SK-MEL-5 (cell line): Measurements from ENCODE around the gene ARVCF. TPM values are rescaled to one million over a fixed set of nuclear protein-coding genes. Genes with fewer than 3 reads are reported as not detected.

Source experiments
- DNase-seq: peaks from one replicate; pipeline ENCODE4 v3.0.0-alpha.2; 2016; ENCODE audit warnings: low read depth, low spot score
- in situ Hi-C: cut with HindIII; loops from 2 replicates; pipeline ENCODE4 v1.10.0; 2016; ENCODE audit warnings: low sequenced_read_pairs, high pct_unique_total_duplicates, low pct_unique_long_range_greater_than_20kb
- total RNA-seq: library from RNA; depleted of rRNA; stranded (reverse); fragments of >200 nt; shearing (Covaris generic); gene quantifications from 2 replicates; pipeline ENCODE4 v1.2.3, GENCODE V29; 2014

Gene ARVCF
- total RNA-seq, 1 experiment from 2014 or later = 5.4 TPM

DNA sequence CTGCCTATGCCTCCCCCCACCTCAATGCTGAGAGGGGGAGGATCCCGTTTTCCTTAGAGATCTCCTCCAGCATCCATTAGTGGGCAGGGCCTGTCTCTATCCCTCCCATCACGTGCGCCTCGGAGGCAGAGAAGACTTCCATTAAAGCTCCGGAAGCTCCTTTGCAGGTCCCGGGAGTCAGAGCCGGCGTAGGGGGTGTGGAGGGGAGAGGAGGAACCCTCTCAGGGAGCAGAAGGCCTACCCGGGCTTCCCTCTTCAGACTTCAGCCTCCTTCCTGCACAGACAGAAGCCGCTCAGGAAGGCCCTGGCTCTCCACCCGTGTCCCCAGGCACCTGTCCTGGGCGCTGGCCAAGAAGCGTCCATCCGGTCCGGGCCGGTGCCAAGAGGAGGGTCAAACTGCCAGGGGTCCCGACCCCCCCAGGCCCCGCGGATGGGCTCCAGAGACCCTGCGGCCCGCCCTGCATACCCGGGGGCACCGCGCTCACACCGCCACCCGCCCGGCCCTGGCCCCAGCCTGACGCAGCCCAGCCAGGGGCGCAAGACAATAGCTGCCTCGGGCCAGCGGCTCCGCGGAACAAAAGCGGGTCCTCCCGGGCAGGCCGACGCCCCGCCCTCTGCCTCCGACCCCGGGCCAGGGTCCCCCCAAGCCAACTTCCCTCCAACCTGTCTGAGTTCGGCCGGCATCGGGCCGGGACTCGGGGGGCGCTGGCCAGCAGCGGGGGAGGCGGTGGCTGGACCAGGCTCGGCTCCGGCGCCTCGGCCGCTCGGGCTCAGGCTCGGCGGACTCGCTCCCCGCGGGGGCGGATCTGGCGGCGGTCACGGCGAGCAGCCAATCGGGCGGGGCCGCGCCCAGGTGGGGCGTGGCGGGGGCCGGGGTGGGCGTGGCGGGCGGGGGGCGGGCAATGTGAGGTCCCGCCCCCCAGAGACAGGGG, 29.9 kb downstream of the ARVCF start:
- DNase-seq = peak; percentile 65
- in situ Hi-C loops = no loop called here

DNA sequence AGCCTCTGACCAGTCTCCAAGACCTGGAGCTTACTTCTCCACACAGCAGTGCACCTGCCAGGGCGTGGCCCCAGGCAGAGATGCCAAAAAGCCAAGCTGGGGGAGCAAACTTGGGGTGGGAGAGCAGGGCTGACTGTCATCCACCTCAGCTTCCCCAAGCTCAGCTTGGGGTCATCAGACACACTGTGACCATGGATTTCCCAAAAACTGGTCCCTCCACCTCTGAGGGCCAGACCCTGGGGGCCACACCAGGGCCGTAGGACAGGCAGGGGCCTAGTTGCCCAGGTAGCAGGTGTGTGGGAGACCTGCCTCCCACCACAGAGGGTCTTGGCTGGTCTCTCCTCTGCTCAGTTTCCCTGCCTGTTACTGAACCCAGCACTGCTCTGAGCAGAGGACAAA, 30.6 kb downstream of the ARVCF start:
- DNase-seq = no peak
- in situ Hi-C loops = no loop called here

DNA sequence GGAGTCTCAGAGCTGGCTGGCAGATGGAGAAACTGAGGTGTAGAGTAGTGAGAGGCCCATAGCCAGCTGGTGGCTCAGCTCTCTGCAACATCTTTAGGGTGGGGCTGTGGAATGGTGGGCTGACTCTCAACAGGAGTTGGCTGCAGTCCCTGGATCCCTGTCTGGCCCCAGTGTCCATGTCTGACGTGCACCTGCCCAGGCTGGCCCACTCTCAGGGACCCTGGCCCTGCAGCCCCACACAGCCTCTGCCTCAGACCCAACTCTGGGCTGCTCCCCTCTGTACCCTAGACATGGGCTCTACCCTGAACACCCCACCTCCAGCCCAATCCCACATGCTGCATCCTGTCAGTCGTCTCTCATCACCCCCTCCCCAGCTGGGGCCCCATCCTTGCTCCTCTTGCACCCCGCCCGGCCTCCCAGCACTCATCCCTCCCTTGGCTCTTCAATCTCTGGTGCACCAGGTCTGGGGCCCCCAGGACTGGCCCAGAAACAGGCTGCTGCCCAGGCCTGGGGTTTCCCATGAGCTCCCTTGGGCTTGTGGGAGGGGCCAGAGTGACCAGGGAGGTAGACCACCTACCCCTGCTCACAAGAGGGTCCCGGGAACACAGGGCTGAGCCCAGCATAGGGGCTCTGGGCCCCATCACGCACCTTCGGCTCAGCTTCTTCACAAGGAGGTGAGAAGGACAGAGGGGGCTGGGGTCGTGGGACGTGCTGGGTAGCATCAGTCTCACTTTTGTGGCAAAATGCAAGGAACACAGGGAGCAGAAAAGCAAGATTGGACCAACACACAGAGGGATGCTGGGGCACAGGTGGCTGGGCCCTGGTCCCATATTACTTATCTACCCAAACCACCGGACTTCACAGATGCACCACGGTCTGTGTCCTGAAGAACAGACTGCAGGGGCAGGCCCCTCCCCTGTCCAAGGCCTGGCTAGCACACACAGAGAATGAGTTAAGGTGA, 31.5 kb downstream of the ARVCF start:
- in situ Hi-C loops = no loop called here

DNA sequence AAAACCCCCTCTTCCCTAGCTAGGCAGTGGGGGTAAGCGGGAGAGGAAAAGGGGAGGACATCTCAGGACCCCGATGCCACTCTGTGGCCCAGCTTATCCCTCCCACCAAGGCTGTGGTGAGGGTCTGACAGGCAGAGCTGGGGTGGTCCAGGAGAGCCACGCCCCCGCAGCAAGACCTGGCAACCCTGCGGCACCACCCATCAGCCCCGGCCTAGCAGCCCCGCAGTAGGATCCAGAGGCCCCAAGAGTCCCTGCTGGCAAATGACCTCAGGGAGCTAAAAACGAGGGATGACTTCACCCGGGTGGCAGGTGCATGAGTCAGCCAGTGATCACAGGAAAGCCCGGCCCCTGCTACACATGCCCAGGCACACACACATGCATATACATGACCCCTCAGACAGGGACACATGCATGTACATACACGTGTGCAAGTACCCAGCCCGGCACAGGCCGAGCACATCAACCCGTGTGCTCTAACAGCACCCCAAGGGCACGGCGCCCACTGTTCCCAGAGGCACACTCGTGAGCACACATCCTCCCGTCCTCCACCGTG, 32.3 kb downstream of the ARVCF start:
- in situ Hi-C loops = no loop called here

More for the DNA sequence above, 31.5 kb downstream of the ARVCF start:
- no peak for DNase-seq

DNA sequence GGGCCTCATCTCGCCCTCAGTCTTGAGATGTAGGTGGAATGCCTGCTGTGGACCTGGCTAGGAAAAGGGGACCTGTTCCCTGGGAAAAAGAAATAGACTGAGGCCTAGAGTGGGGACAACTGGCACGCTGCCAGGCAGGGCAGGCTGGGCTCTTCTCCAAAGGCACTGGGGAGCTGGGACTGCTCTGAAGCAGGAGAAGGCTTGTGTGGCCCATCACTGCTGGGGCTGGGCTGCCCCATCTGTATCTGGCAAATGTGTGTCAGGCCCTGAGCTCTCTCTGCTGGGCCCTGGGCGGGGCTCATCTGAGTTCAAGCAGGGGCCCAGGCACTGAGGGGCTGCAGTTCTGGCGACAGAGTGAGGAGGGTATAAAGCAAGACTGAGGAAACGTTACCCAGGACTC, 32.9 kb downstream of the ARVCF start:
- no peak for DNase-seq
- in situ Hi-C loops = no loop called here

More for the DNA sequence above, 32.3 kb downstream of the ARVCF start:
- no peak for DNase-seq

DNA sequence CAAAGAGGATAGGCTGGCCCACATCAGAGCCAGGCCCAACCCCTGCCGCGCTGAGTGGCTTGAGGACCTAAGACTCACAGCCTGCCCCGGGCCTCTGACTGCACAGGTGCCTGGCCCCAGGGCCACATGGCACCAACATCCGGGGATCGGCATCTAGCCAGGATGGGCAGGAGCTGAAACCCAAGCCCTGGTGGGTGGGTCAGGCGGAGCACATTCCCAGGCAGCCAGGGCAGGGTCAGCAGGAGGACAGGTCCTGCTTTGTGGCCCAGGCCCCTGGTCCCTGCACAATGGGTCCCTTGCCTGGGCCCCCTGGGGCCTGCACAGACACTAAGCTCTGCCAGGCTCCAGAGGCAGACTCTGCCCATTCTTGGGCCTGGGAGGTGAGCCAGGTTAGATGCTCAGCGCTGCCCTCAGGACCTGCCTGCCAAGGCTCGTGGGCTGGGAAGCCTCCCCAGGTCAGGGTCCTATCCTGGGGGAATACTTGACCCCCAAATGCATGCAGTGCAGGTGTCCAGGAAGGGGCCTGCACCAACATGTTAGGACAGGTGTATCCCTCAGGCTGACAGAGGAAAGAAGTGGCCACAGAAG, 33.5 kb downstream of the ARVCF start:
- in situ Hi-C loops = no loop called here

DNA sequence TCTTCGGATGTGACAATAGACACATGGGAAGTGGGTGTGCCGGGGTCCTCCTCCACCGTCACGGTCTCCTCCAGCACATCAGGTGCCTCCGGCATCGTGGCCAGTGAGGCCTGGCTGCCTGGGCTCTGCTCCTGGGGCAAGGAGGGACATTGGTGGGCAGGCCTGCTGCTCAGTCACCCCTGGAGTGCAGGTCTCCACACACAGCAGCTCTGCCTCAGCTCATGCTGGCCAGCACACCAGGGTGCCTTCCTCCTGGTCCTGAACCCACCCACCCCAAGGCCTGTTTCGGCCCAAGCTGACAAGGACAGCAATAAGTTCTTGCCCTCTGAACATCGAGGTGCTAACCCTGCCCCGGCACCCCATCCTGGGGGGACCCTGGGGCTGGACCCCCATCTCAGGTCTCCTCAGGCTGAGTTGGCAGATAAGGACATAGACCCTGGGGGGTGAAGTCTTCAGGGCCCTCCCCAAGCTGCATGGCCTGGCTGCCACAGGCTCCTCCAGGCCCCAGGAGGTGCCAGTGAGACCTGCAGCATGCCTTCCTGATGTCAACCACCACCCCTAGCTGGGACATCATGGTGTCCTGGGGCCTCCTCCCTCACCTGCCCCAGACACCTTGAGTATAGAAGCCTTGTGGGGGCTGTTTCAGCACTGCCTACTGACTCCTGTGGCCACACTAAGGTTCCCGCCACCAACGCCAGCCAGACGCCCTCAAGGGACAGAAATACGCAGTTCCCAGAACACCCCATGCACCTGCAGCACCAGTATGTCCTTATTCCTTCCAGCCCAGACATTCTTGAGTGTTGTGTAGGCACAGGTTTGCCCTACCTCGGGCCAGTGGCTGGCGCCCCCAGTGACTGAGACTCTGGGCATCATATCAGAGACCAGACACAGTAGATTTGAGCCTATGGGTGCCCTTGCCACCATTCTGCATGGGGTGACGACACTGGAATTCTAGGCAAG, 34.4 kb downstream of the ARVCF start:
- no peak for DNase-seq
- in situ Hi-C loops = no loop called here

More for the DNA sequence above, 33.5 kb downstream of the ARVCF start:
- no peak for DNase-seq

DNA sequence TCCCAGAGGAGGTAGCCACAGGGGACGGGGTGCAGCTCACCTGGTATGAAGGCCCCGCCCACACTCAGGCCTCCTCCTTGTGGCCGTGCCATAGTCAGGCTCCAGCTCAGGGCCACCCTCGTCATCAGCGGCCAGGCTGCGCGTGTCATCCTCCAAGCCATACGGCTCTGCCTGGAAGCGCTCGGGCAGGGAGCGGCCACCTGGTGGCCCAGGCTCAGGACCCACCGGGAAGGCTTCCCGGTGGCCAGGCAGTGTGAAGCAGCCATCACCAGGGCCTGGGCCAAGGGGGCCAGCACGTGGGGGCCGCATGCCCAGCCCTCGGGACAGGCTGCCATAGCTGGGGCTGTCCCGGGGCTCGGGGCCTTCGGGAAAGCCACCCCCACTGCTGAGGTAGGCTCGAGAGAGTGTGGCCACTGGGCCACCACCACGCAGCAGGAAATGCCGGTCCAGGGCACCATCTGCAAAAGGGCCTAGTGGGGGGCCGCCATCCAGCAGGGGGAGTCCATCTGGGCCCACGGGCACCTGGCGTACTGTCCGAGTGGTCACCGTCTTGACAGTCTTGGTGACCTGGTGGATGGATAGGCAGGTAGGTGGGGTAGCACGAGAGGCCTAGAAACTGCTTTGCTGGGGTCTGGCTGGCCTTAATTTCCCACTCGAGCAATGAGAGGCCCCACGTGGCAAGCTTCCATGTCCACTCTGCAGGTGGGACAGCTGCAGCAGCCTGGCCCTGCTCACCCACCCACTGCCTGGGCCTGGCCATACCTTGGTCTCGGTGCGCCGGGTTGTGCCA, 35.3 kb downstream of the ARVCF start:
- in situ Hi-C loops = no loop called here
- no peak for DNase-seq

DNA sequence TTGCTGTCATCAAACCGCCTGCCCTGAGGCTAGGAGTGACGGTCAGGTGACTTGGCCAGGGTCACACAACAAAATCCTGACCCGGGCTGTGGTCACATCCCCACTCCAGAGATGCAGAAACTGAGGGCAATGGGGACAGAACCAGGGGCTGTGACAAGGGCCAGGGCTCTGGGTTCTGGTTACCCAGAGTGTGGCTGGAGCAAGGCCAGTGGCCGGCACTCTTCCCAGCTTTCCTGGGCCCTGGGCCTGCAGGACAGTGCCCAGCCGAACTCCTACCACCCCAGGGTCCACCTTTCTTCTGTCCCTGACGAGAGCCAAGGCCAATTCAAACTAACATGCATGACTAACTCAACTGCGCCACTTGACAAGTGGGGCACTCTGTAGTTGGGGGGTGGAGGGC, 35.9 kb downstream of the ARVCF start:
- in situ Hi-C loops = no loop called here
- no peak for DNase-seq

DNA sequence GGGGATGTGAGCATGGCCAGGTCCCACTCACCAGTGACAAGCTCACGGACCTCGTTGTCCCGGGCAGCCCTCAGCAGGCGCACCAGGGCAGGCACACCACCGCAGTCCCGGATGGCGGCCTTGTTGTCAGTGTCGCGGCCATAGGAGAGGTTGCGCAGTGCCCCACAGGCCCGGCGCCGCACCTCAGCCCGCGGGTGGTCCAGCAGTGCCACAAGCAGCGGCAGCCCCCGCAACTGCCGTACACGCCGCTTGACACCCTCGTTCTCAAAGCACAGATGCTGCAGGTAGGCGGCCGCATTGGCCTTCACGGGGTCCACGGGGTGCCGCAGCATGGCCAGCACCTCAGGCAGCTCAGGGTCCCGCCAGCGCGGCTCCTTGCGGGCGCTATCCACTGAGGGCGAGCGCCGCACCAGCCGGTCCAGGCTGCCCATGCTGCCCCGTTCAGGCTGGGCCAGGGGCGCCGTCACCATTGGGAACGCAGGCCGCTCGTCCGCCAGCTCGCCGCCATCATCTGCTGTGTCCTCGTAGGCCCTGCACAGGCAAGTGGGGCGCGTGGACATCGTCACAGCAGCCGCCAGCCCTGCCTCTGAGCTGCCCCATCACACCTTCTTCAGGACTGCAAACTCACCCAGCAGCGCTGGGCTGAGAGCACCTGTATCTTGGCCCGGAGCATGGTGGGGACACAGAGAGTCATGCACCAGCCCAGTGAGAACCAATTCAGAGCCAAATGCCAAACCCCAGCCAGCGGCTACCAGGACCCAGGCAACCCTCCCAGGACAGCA, 36.7 kb downstream of the ARVCF start:
- in situ Hi-C loops = no loop called here
- no peak for DNase-seq

DNA sequence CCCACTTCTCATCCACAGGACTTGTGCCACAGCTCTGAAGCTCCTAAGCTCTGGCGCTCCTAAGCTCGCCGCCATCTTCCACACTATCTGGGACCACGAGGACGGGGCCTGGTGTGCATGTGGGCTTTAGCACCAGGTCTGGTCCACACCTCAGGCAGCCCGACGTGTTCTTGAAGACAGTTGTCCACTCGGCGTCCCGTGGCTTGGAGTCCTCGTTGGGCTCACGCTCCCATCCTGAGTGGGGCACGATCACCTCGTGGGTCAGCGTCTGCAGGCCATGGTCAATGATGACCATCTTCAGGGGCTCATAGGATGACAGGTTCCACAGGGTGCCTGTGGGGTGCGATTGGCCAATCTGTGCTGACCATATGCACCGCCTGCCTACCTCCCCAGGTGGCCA, 37.9 kb downstream of the ARVCF start:
- in situ Hi-C loops = no loop called here
- no peak for DNase-seq

DNA sequence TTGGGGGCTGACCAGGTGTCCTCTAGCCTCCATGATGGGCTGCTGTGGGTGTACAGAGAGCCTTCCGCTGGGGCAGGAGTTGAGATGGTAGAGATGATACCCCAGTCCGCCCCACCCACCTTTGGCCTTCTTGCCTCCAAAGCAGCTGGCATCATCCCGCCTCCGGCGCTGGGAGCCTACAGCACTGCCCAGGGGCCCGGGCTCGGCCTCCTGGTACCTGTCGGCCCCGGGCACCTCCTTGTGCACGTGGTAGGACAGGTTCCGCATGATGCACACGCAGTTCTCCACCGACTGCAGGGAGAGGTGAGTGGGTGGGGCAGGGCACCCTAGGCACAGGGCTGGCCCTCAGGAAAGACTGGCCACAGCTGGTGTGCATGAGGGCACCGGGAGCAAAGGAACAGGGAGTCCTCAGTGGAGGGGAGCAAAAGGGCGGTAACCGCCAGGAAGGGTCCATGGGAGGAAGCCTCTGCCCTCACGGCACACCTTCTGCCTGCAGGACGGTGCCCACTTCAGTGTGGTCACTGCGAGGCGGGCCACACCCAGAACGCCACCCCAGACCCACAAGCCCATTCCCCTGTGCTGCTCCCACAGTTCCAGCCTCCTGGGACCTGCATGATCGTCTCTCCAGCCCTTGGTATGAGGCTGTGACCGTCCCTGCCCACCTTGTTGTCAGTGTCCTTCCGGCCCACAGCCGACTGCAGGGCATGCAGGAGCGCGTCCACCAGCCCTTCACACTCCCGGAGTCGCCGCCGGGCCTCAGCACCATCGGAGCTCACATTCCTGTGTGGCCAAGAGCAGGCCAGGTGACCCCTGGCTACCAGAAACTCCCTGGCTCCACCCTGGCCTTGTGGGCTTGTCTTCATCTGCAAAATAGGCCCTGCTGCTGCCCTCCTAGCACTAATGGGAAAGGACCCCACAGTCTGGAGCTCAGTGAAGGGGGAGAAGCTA, 39.1 kb downstream of the ARVCF start:
- in situ Hi-C loops = no loop called here
- DNase-seq = no peak

DNA sequence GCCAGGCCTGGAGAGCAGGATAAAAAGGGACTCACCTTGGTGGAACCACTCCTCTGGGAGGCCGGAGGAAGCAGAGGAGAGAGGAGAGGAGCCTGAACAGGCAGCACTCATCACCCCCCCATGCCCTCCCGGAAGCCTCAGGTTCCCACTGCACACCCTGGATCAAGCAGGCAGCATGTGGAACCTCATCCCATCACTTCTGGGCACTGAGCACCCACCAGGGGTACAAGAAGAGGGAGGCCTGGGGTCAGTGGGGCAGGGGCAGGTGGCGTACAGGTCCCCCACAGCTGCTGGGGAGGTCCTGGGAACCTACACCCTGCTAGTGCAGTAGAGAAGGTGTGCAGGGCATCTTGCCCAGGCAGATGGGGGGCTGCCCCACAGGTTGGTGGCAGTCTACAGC, 40.0 kb downstream of the ARVCF start:
- in situ Hi-C loops = no loop called here
- DNase-seq = no peak

DNA sequence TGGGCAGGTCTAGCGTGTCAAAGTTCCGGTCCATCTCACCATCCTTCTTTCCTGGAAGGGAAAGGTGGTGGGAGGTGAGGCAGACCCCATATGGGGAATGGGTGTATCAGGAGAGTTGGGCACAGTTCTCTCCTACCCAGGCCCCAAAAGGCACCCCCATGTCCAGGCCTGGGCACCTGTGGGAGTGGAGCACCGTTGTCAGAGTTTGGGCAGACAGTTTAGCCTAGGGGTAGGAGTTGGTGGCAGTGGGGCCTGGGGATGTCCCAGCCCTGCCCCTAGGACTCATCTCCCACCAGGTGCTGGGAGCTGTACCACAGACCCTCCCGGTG, 41.0 kb downstream of the ARVCF start:
- DNase-seq = no peak
- in situ Hi-C loops = no loop called here
